ENCODE results near the gene NPR2.

The NPR2 gene

DNA sequence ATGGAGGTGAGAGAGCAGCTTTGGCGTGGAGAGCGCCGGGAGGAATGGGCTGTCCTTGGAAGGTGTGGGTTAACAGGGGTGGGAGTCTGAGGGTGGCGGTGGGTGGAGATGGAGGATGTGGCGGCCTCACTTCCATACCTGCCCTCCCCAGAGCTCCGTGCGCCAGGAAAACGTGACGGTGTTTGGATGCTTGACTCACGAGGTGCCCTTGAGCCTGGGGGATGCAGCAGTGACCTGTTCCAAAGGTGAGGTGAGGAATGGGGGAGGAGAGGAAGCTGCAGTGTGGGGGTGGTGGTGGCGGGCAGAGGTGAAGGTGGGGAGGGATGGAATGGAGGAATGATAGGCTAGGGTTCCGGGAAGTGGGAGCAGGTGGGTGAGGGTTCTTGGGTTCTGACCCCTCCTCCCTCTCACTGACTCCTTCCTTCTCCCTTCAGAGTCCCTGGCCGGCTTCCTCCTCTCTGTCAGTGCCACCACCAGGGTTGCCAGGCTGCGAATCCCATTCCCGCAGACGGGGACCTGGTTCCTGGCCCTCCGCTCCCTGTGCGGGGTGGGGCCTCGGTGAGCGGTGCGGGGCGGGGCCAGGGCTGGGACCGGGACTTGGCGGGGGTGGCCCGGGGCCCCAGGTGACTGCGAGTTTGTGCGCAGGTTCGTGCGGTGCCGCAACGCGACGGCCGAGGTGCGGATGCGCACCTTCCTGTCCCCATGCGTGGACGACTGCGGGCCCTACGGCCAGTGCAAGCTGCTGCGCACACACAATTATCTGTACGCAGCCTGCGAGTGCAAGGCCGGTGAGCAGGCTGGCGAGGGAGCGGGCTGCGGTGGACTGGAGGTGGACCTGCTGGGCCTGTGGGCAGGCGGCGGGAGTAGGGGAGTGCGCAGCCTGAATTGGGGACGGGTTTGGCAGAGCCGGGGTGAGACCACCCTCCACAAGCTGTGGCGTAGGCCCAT is 54.7 kb downstream of the NPR2 start:
- DNase-seq = peak in 12 of 42 donors; percentile 19 to 45 (median 34)
- intact Hi-C loops (cut with DNase I) = no loop called here

DNA sequence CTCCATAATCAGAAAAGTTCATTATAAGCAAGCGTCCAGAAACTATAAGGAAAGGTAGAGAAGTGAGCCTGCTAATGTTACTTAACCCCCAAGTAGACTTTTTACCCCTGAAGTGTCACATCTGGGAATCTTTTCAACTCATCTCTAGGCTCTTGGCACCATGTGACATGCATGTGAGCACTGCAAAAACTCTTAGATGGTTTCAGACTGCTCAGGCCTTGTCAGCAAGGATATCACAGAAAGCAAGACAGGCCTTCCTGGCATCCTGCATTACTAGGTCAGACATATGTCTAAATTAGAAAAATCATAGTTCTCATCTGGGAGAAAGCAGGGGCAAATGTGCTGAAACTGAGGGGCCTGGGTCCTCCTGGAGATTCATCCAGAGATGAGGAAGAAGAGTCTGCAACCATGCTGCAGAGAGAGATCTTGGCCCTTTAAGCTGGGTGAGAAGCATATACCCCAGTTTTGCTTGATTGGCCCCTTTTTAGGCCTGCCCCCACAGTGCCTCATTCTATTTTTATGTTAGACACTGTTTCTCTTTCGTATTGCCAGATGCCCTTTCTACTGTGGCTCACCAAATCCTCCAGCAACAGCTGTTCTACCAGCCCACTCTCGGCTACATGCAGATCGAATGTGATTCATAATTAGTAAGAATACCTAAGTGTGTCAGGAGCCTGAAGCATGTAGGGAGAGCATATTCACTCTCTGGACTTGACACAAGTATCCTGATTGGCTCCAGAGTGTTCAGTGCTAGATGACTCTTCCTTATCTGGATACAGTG is 56.6 kb downstream of the NPR2 start:
- intact Hi-C loops (cut with DNase I) = no loop called here
- DNase-seq = peak in 34 of 42 donors; percentile 16 to 89 (median 58)

GRCh38 chr9:35852267-35852815 is 61.0 kb downstream of the NPR2 start:
- peak in 2 of 42 donors; percentile 3 to 21 for DNase-seq
- intact Hi-C loops (cut with DNase I) = no loop called here

DNA sequence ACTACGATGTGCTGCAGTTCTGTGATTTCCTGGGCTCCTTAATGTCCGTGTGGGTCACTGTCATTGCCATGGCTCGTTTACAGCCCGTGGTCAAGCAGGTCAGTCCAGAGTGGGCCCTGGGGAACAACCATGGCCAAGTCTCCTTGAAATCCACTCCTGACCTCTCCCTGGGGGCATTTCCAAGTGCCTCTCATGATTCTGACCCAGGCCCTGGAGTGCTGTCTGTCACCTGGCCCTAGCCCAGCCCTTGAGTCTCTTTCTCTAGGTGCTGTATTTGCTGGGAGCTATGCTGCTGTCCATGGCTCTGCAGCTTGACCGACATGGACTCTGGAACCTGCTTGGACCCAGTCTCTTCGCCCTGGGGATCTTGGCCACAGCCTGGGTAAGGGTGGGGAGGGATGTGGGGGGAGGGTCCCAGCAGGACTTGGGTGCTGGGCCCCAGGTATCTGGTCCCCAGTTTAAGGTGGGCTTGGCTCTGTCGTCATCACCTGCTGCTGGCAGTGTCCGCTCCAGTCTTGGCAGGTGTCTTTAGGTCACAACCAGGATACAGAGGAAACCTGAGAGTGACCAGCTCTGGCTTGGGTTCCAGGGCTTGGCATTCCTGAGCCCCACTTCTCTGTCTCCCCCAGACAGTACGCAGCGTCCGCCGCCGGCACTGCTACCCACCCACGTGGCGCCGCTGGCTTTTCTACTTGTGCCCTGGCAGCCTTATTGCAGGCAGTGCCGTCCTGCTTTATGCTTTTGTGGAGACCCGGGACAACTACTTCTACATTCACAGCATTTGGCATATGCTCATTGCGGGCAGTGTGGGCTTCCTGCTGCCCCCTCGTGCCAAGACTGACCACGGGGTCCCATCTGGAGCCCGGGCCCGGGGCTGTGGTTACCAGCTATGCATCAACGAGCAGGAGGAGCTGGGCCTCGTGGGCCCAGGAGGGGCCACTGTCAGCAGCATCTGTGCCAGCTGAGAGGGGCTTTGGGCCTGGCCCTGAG is 61.8 kb downstream of the NPR2 start:
- peak in 6 of 42 donors; percentile 6 to 31 (median 14) for DNase-seq
- intact Hi-C loops (cut with DNase I) = no loop called here

GRCh38 chr9:35854091-35854762 is 62.8 kb downstream of the NPR2 start:
- DNase-seq = peak in 5 of 42 donors; percentile 1 to 13 (median 6)
- intact Hi-C loops (cut with DNase I) = no loop called here

GRCh38 chr9:35856206-35856605 is 64.8 kb downstream of the NPR2 start:
- peak in 4 of 42 donors; percentile 5 to 22 (median 10) for DNase-seq

GRCh38 chr9:35856882-35857281 is 65.5 kb downstream of the NPR2 start:
- DNase-seq = peak in 6 of 42 donors; percentile 2 to 26 (median 12)
- intact Hi-C loops (cut with DNase I) = no loop called here

More at GRCh38 chr9:35856206-35856605, 64.8 kb downstream of the NPR2 start:
- intact Hi-C loops (cut with DNase I) = no loop called here

DNA sequence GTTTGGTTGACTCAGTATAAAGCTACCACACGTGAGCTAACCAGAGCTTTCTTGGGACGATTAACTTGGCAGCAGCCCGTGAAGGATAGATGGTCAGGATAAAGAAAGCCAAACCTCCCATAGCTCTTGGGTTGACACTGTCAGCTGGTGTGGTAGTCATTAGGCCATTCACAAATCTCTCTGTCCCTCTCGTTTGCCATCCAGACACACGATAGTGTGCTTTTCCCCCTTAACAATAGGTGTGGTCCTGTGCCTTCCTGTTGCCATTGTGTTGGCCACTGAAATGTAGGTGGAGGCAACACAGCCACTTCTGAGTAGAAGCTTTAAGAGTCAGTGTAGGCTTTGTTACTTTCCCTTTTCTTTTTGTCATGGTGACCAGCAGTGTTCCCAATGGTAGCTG is 67.1 kb downstream of the NPR2 start:
- intact Hi-C loops (cut with DNase I) = no loop called here

More for the DNA sequence above, 67.1 kb downstream of the NPR2 start:
- peak in 1 of 42 donors; percentile 4 for DNase-seq
